ENCODE data around the gene TJP1. TPM values are rescaled to one million over a fixed set of nuclear protein-coding genes. Genes with fewer than 3 reads are reported as not detected.
A peak's percentile ranks its signal among the peaks of the same experiment; 100 is the strongest.
"Not testable (repeated sequence)": the region's sequence is repeated elsewhere in the genome, so short reads cannot be mapped to it uniquely, and the experiment has no call there.

Gene TJP1
- total and polyA plus RNA-seq, 8 donors, result 14.7 to 80.0 (median 39.0) TPM

DNA sequence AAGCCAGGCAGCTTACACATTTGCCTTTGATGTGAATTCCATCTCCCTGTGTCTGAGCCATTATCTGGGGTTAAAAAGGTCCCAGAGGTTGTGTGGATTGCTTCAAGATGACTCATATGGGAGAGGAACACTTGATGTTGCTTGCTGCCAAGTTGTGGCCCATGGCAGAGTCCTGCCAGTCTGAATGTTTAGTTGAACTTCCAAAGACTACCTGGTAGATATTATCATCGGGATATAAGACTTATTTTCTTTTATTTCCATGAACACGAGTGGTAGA, 85.6 kb downstream of the TJP1 start:
- peaks cover 0 to 32% (median 15%) of the 10 kb centered on the region in 3 donors for H3K36me3 ChIP-seq
- no peaks in the 10 kb centered on the region for H3K9me3 ChIP-seq
- no peaks in the 10 kb centered on the region for H3K27me3 ChIP-seq
- peaks cover 0 to 22% (median 0%) of the 10 kb centered on the region in 3 donors for H3K4me1 ChIP-seq
- WGBS, 2 donors, result 54 to 62% methylated on average over 2 of the region's 2 CpGs
- no peak overlapping the region for H3K4me3 ChIP-seq
- H3K27ac ChIP-seq, result peak overlapping the region in 2 of 4 donors; percentile 26 to 55
- ATAC-seq, result peak; percentile 88 to 93 (median 90)
- DNase-seq, result peak in 4 of 6 donors; percentile 19 to 55 (median 38)
- intact Hi-C loops (cut with DNase I), result no loop called here
- FAIRE-seq, result no peak
- TF ChIP-seq CTCF (IDR thresholded peaks at IDR 0.05), result no peak

DNA sequence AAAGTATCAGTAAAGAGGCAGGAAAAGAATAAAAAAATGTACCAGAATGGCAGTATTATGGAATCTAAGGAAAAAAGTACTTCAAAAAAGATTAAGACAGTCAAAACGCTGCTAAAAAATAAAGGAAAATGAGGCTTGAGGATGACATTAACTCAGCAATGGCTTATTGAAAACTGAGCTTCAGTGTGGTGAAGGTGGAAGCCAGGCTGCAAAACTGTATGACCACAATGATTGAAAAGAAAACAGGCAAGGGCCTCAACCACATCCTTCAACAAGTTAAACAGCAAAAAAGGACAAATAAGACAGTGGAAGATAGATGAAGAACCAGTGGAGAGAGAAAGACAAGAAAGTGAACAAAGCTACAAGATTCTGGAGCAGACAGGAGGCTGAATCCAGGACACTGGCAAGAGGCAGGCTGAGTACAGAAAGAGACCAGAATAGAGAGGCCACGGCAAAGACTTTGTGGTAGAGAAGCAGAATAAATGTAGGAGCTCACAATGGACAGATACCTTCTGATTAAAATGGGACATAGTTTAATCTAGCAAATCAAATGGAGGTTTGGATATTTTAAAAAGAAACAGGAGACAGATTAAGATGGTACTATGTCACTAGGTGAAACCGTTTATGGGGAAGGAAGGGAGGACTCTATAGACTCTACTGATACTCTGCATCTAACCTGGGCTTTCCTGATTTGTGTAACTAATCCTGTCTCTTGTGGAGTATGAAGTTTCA, 86.1 kb downstream of the TJP1 start:
- peak in 1 of 4 donors; percentile 14 for ATAC-seq
- intact Hi-C loops (cut with DNase I), result no loop called here
- peaks cover 0 to 22% (median 0%) of the 10 kb centered on the region in 3 donors for H3K4me1 ChIP-seq
- 72 to 80% methylated on average over 3 of the region's 3 CpGs for WGBS, 2 donors
- no peak for FAIRE-seq
- no peak for TF ChIP-seq CTCF (IDR thresholded peaks at IDR 0.05)
- no peaks in the 10 kb centered on the region for H3K9me3 ChIP-seq
- H3K27ac ChIP-seq, result peak overlapping the region in 3 of 4 donors; percentile 10 to 55 (median 26)
- no peaks in the 10 kb centered on the region for H3K27me3 ChIP-seq
- no peak overlapping the region for H3K4me3 ChIP-seq
- peaks cover 0 to 30% (median 15%) of the 10 kb centered on the region in 3 donors for H3K36me3 ChIP-seq
- no peak for DNase-seq

- no peak for TF ChIP-seq CTCF (IDR thresholded peaks at IDR 0.05)
- Histone ChIP-seq H3K36me3 (peaks cover 0 to 23% (median 15%) of the 10 kb centered on the region in 3 donors), H3K4me3 (no peak overlapping the region), H3K9me3 (no peaks in the 10 kb centered on the region), H3K27me3 (no peaks in the 10 kb centered on the region), H3K27ac (peak overlapping the region in 3 of 4 donors; percentile 25 to 55 (median 28)), H3K4me1 (peaks cover 0 to 22% (median 0%) of the 10 kb centered on the region in 3 donors)
- FAIRE-seq (peak; percentile 65), ATAC-seq (peak; percentile 42 to 70 (median 56)), DNase-seq (no peak)
- intact Hi-C loops (cut with DNase I), result no loop called here
- WGBS, 2 donors, result 60 to 67% methylated on average over 5 of the region's 5 CpGs
Measured at GRCh38 chr15:29734917-29735572, 87.2 kb downstream of the TJP1 start.

DNA sequence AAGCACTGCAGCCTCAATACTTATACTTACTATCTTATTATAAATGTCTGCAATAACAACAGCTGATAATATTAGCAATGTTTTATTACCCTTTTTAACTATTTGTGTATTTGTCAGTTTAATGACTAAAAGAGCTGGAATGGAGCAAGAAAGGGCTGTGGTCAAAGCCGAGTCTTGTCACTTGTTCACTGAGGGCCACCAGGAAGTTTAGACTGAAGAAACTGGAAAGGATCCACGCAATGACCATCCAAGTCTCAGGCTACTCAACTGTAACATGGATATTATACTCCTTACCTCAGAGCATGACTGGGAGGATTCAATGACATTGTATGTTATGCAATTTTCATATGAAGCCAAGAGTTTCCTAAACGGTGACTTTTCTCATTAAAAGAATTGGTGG, 90.4 kb downstream of the TJP1 start:
- WGBS, 2 donors, result 80 to 83% methylated on average over 3 of the region's 3 CpGs
- ATAC-seq (no peak), DNase-seq (no peak), FAIRE-seq (no peak)
- no peaks in the 10 kb centered on the region for H3K27me3 ChIP-seq
- no peak overlapping the region for H3K27ac ChIP-seq
- peaks cover 0 to 18% (median 0%) of the 10 kb centered on the region in 3 donors for H3K4me1 ChIP-seq
- H3K9me3 ChIP-seq, result no peaks in the 10 kb centered on the region
- H3K4me3 ChIP-seq, result no peak overlapping the region
- intact Hi-C loops (cut with DNase I), result no loop called here
- no peak for TF ChIP-seq CTCF (IDR thresholded peaks at IDR 0.05)
- peaks cover 0 to 34% (median 11%) of the 10 kb centered on the region in 3 donors for H3K36me3 ChIP-seq

DNA sequence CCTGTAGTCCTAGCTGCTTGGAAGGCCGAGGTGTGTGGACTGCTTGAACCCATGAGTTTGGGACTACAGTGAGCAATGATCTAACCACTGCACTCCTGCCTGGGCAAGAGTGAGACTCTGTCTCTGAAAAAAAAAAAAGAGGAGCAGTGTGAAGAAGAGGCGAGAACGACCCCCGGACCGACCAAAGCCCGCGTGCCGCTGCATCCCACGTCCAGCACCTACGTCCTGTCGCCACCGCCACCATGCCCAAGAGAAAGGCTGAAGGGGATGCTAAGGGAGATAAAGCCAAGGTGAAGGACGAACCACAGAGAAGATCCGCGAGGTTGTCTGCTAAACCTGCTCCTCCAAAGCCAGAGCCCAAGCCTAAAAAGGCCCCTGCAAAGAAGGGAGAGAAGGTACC, 91.8 kb downstream of the TJP1 start:
- H3K4me3 ChIP-seq; H3K27me3 ChIP-seq; FAIRE-seq; ATAC-seq; H3K9me3 ChIP-seq; H3K27ac ChIP-seq; DNase-seq; intact Hi-C loops (cut with DNase I): not testable (repeated sequence)
- WGBS, 2 donors, result 95 to 97% methylated on average over 15 of the region's 15 CpGs
- peaks cover 0 to 42% (median 11%) of the 10 kb centered on the region in 3 donors for H3K36me3 ChIP-seq
- H3K4me1 ChIP-seq, result peaks cover 0 to 17% (median 0%) of the 10 kb centered on the region in 3 donors
